Keratinocyte (primary cell): ENCODE data around the gene HECA. TPM values are rescaled to one million over a fixed set of nuclear protein-coding genes. Genes with fewer than 3 reads are reported as not detected.
"Not testable (repeated sequence)": the region's sequence is repeated elsewhere in the genome, so short reads cannot be mapped to it uniquely, and the experiment has no call there.

Source experiments
- DNase-seq: peaks from one replicate; pipeline ENCODE4 v3.0.0-alpha.2; 2011; ENCODE audit warnings: low read depth, missing footprints, low spot score
- FAIRE-seq: peaks from 2 replicates; lab custom pipeline; 2011; peaks lifted over from hg19 to GRCh38; lab: Jason Lieb, UNC
- H2AFZ ChIP-seq: 2 replicates; pipeline ENCODE4 v1.6.0; 2012; ENCODE audit warnings: low read length, control low read depth, inconsistent platforms; ENCODE audit not compliant: control insufficient read depth
- H3K27ac ChIP-seq: 2 replicates; pipeline ENCODE4 v1.5.1; 2011; ENCODE audit warnings: low read length; ENCODE audit not compliant: control insufficient read depth, insufficient read depth
- H3K27me3 ChIP-seq: 3 replicates; pipeline ENCODE4 v1.6.0; 2011; ENCODE audit warnings: low read length; ENCODE audit not compliant: control insufficient read depth, insufficient read depth; ENCODE audit errors: extremely low read depth
- H3K36me3 ChIP-seq, 2 experiments: 2 replicates in 1 of 2; 3 replicates in 1 of 2; pipeline ENCODE4 v1.5.1; 2011; ENCODE audit warnings: low read length in 2 of 2, mild to moderate bottlenecking in 1 of 2; ENCODE audit not compliant: control insufficient read depth in 2 of 2, insufficient read depth in 2 of 2; ENCODE audit errors: extremely low read depth in 1 of 2
- H3K4me1 ChIP-seq: 3 replicates; pipeline ENCODE4 v1.5.1; 2011; ENCODE audit warnings: low read length; ENCODE audit not compliant: control insufficient read depth, insufficient read depth; ENCODE audit errors: extremely low read depth
- H3K4me2 ChIP-seq: 3 replicates; pipeline ENCODE4 v1.6.0; 2011; ENCODE audit warnings: low read depth, low read length; ENCODE audit not compliant: control insufficient read depth, insufficient read depth; ENCODE audit errors: extremely low read depth
- H3K4me3 ChIP-seq, 3 experiments: fragments of 200-600 bp in 1 of 3; sonication (generic) in 1 of 3; 2 replicates in 2 of 3; 3 replicates in 1 of 3; pipeline ENCODE4 v1.5.1; 2011 to 2016; ENCODE audit warnings: low read length in 3 of 3, mild to moderate bottlenecking in 3 of 3, control low read depth in 2 of 3, inconsistent platforms in 1 of 3, low read depth in 1 of 3, mixed read lengths in 1 of 3, mixed run types in 1 of 3, moderate library complexity in 1 of 3; ENCODE audit not compliant: control insufficient read depth in 2 of 3, insufficient read depth in 2 of 3; ENCODE audit errors: extremely low read depth in 1 of 3
- H3K79me2 ChIP-seq: 2 replicates; pipeline ENCODE4 v1.6.0; 2012; ENCODE audit warnings: low read length; ENCODE audit not compliant: control insufficient read depth, insufficient read depth
- H3K9ac ChIP-seq: 3 replicates; pipeline ENCODE4 v1.6.0; 2011; ENCODE audit warnings: low read length; ENCODE audit not compliant: control insufficient read depth, insufficient read depth; ENCODE audit errors: extremely low read depth
- H3K9me1 ChIP-seq: 3 replicates; pipeline ENCODE4 v1.6.0; 2011; ENCODE audit warnings: low read length; ENCODE audit not compliant: control insufficient read depth, insufficient read depth; ENCODE audit errors: extremely low read depth
- H3K9me3 ChIP-seq: 2 replicates; pipeline ENCODE4 v1.5.1; 2012; ENCODE audit warnings: low read depth, low read length; ENCODE audit not compliant: control insufficient read depth
- H4K20me1 ChIP-seq: 3 replicates; pipeline ENCODE4 v1.6.0; 2011; ENCODE audit warnings: low read length; ENCODE audit not compliant: control insufficient read depth, insufficient read depth; ENCODE audit errors: extremely low read depth
- CTCF ChIP-seq, 3 experiments: IDR thresholded peaks in 1 of 3; conservative IDR thresholded peaks in 1 of 3; optimal IDR thresholded peaks in 1 of 3; 2 replicates in 2 of 3; 3 replicates in 1 of 3; pipeline versions ENCODE3 to v1.5.1; 2011; ENCODE audit warnings: low read length in 3 of 3, mild to moderate bottlenecking in 3 of 3, moderate library complexity in 2 of 3, control low read depth in 1 of 3, inconsistent platforms in 1 of 3; ENCODE audit not compliant: insufficient read depth in 2 of 3; ENCODE audit errors: extremely low read depth in 1 of 3
- EZH2 ChIP-seq: IDR thresholded peaks from one replicate; pipeline ENCODE4 v1.6.1; 2012; ENCODE audit warnings: inconsistent platforms, mild to moderate bottlenecking, low read length, moderate library complexity
- dilution Hi-C: fragments of 300-500 bp; cut with MboI; formaldehyde crosslinking; loops from one replicate; pipeline ENCODE4 v1.7.0; 2020; ENCODE audit warnings: low sequenced_read_pairs; ENCODE audit not compliant: extremely low pct_ligation_motif_present
- polyA plus RNA-seq, 5 experiments: library from polyadenylated mRNA; depleted of rRNA in 3 of 5; stranded (reverse) in 3 of 5; stranded (forward) in 1 of 5; unstranded in 1 of 5; fragments of >200 nt; gene quantifications; 1 replicate in 1 of 5; 2 replicates in 3 of 5; 3 replicates in 1 of 5; pipeline versions ENCODE4 v1.2.1 to v1.2.3, GENCODE V29; 2011 to 2012; ENCODE audit warnings: missing spikeins in 2 of 5, low read depth in 1 of 5, low replicate concordance in 1 of 5

Gene HECA
- polyA plus RNA-seq, 1 donor (not counting 4 experiments of a cell fraction or from before 2014, with no cell fraction given), result 12.3 TPM

GRCh38 chr6:139156551-139156950 lies 21.7 kb downstream of the HECA start:
- H3K36me3 ChIP-seq, result no peaks in the 10 kb centered on the region
- H3K4me2 ChIP-seq, result peak overlapping the region; percentile 88
- no peaks in the 10 kb centered on the region for H3K9me3 ChIP-seq
- peak overlapping the region; percentile 67 for H3K27ac ChIP-seq
- H3K9ac ChIP-seq, result peak overlapping the region; percentile 34
- no peaks in the 10 kb centered on the region for H3K27me3 ChIP-seq
- DNase-seq (no peak), FAIRE-seq (no peak)
- TF ChIP-seq EZH2, result no peak
- TF ChIP-seq CTCF (optimal IDR thresholded peaks at IDR 0.05 in 1 of 3, IDR thresholded peaks at IDR 0.05 in 1 of 3, conservative IDR thresholded peaks at IDR 0.05 in 1 of 3; ENCODE audit: extremely low read depth in 1 of 3, insufficient read depth in 2 of 3, low read length in 3 of 3), result no peak
- dilution Hi-C loops, result no loop called here
- peaks cover 55% of the 10 kb centered on the region for H3K4me1 ChIP-seq
- no peak overlapping the region for H2AFZ ChIP-seq
- no peaks in the 10 kb centered on the region for H4K20me1 ChIP-seq
- H3K4me3 ChIP-seq, result peak overlapping the region in 2 of 3 experiments; percentile 15 to 50
- H3K79me2 ChIP-seq, result peaks cover 37% of the 10 kb centered on the region
- H3K9me1 ChIP-seq, result peaks cover 2% of the 10 kb centered on the region

- dilution Hi-C loops, H3K27me3 ChIP-seq, H3K9me1 ChIP-seq, H4K20me1 ChIP-seq, H3K36me3 ChIP-seq, H2AFZ ChIP-seq, FAIRE-seq, H3K9me3 ChIP-seq, DNase-seq, H3K9ac ChIP-seq: not testable (repeated sequence)
- Histone ChIP-seq H3K4me3 (peak overlapping the region in 1 of 3 experiments; percentile 50), H3K4me2 (peak overlapping the region; percentile 88), H3K27ac (peak overlapping the region; percentile 67), H3K4me1 (peaks cover 51% of the 10 kb centered on the region), H3K79me2 (peaks cover 36% of the 10 kb centered on the region)
These were observed 22.2 kb downstream of the HECA start for GRCh38 chr6:139157086-139157485.

GRCh38 chr6:139159016-139159415 lies 24.1 kb downstream of the HECA start:
- no peaks in the 10 kb centered on the region for H3K9me3 ChIP-seq
- dilution Hi-C loops, result no loop called here
- H4K20me1 ChIP-seq, result no peaks in the 10 kb centered on the region
- H3K9ac ChIP-seq, result no peak overlapping the region
- no peak for DNase-seq
- H3K27me3 ChIP-seq, result no peaks in the 10 kb centered on the region
- H3K9me1 ChIP-seq, result peaks cover 2% of the 10 kb centered on the region
- H3K4me2 ChIP-seq, result no peak overlapping the region
- H3K4me1 ChIP-seq, result peaks cover 38% of the 10 kb centered on the region
- no peak for FAIRE-seq
- no peak overlapping the region for H3K4me3 ChIP-seq
- peaks cover 37% of the 10 kb centered on the region for H3K79me2 ChIP-seq
- peaks cover 0 to 2% of the 10 kb centered on the region in 2 experiments for H3K36me3 ChIP-seq
- no peak overlapping the region for H3K27ac ChIP-seq
- H2AFZ ChIP-seq, result no peak overlapping the region
- no peak for TF ChIP-seq CTCF (optimal IDR thresholded peaks at IDR 0.05 in 1 of 3, IDR thresholded peaks at IDR 0.05 in 1 of 3, conservative IDR thresholded peaks at IDR 0.05 in 1 of 3; ENCODE audit: extremely low read depth in 1 of 3, insufficient read depth in 2 of 3, low read length in 3 of 3)
- TF ChIP-seq EZH2, result no peak
